HCT116 (cell line): ENCODE results near the gene TRHDE. TPM values are rescaled to one million over a fixed set of nuclear protein-coding genes. Genes with fewer than 3 reads are reported as not detected.

Experiments used
- ATAC-seq: fragments of 200-7000 bp; cut with Tn5 transposase; 2 replicates; pipeline ENCODE4 v1.9.1; 2020; ENCODE audit warnings: mild to moderate bottlenecking, moderate library complexity
- BruUV-seq: library from RNA; stranded (reverse); fragments of 400-500 nt; replicated peaks from 2 replicates; lab custom pipeline; 2021; lab: Mats Ljungman, UMichigan
- CTCF ChIA-PET: fragments of 300-600 bp; sonication (Branson Sonifier 250); formaldehyde crosslinking; loops from one replicate; lab custom pipeline; 2021; ENCODE audit warnings: antibody characterized with exemption; lab: Charles Lee
- POLR2A ChIA-PET: fragments of 300-600, 350-600 bp; sonication (Branson Sonifier 250); formaldehyde crosslinking; loops from one replicate; lab custom pipeline; 2021; ENCODE audit warnings: antibody characterized with exemption; lab: Charles Lee
- RAD21 ChIA-PET, 2 experiments: fragments of 300-600 bp; sonication (Branson Sonifier 250); formaldehyde crosslinking; loops; one replicate each; lab custom pipeline; 2023; ENCODE audit warnings: low total read pairs in 2 of 2; ENCODE audit not compliant: uncharacterized antibody in 2 of 2, unreplicated experiment in 2 of 2, low non-redundant PET in 1 of 2; lab: Charles Lee
- DNase-seq: peaks from one replicate; pipeline ENCODE4 v3.0.0-alpha.2; 2010; ENCODE audit warnings: low read depth, low spot score
- H2AFZ ChIP-seq: fragments of 200-600 bp; shearing (Covaris generic), sonication (generic); 2 replicates; pipeline ENCODE4 v1.6.1; 2017; ENCODE audit warnings: low read depth, mixed run types, mixed read lengths, antibody characterized with exemption, low read length; ENCODE audit not compliant: poor library complexity, severe bottlenecking
- H3K27ac ChIP-seq: 2 replicates; pipeline ENCODE4 v1.5.1; 2012; ENCODE audit warnings: low read depth, low read length
- H3K27me3 ChIP-seq: fragments of 200-600 bp; sonication (generic); 2 replicates; pipeline ENCODE4 v1.6.1; 2016; ENCODE audit warnings: mixed run types, low read length, mixed read lengths; ENCODE audit not compliant: insufficient read depth
- H3K36me3 ChIP-seq, 2 experiments: fragments of 200-500 bp in 1 of 2; fragments of 200-600 bp in 1 of 2; sonication (Bioruptor generic) in 1 of 2; sonication (generic) in 1 of 2; 2 replicates each; pipeline versions ENCODE4 v1.5.1 to v1.6.1; 2014 to 2016; ENCODE audit warnings: low read length in 2 of 2, inconsistent platforms in 1 of 2, mixed read lengths in 1 of 2, mixed run types in 1 of 2; ENCODE audit not compliant: insufficient read depth in 2 of 2, control insufficient read depth in 1 of 2
- H3K4me1 ChIP-seq, 2 experiments: fragments of 200-600 bp in 1 of 2; sonication (generic) in 1 of 2; 2 replicates each; pipeline versions ENCODE4 v1.5.1 to v1.6.1; 2012 to 2017; ENCODE audit warnings: low read length in 2 of 2, inconsistent platforms in 1 of 2, mild to moderate bottlenecking in 1 of 2, mixed read lengths in 1 of 2, mixed run types in 1 of 2, moderate library complexity in 1 of 2; ENCODE audit not compliant: insufficient read depth in 2 of 2, control insufficient read depth in 1 of 2
- H3K4me2 ChIP-seq: fragments of 200-600 bp; sonication (generic); 2 replicates; pipeline ENCODE4 v1.6.1; 2017; ENCODE audit warnings: mixed run types, low read length, mixed read lengths
- H3K4me3 ChIP-seq, 2 experiments: fragments of 200-600 bp in 1 of 2; sonication (generic) in 1 of 2; replicated peaks in 1 of 2; 2 replicates each; pipeline ENCODE4 v1.5.1; 2011 to 2016; ENCODE audit warnings: low read length in 2 of 2, control low read depth in 1 of 2, low read depth in 1 of 2, mild to moderate bottlenecking in 1 of 2, mixed read lengths in 1 of 2, mixed run types in 1 of 2
- H3K79me2 ChIP-seq: fragments of 200-600 bp; sonication (generic); 2 replicates; pipeline ENCODE4 v1.6.1; 2017; ENCODE audit warnings: mild to moderate bottlenecking, mixed run types, low read length, moderate library complexity, mixed read lengths; ENCODE audit not compliant: insufficient read depth
- H3K9ac ChIP-seq: fragments of 200-600 bp; sonication (generic); 2 replicates; pipeline ENCODE4 v1.6.1; 2016; ENCODE audit warnings: low read length, mixed read lengths
- H3K9me2 ChIP-seq: fragments of 200-600 bp; sonication (generic), shearing (Covaris generic); 2 replicates; pipeline ENCODE4 v1.6.1; 2017; ENCODE audit warnings: mixed run types, mild to moderate bottlenecking, moderate library complexity; ENCODE audit not compliant: insufficient read depth
- H3K9me3 ChIP-seq, 2 experiments: fragments of 200-500 bp in 1 of 2; fragments of 200-600 bp in 1 of 2; sonication (Bioruptor generic) in 1 of 2; sonication (generic) in 1 of 2; 2 replicates each; pipeline ENCODE4 v1.6.1; 2014 to 2017; ENCODE audit warnings: low read length in 2 of 2, mixed read lengths in 2 of 2, inconsistent platforms in 1 of 2, low read depth in 1 of 2, mild to moderate bottlenecking in 1 of 2, mixed run types in 1 of 2, moderate library complexity in 1 of 2; ENCODE audit not compliant: control insufficient read depth in 1 of 2, insufficient read depth in 1 of 2
- H4K20me1 ChIP-seq: fragments of 200-600 bp; sonication (generic), shearing (Covaris generic); 2 replicates; pipeline ENCODE4 v1.6.1; 2017; ENCODE audit warnings: mixed run types, mild to moderate bottlenecking, moderate library complexity; ENCODE audit not compliant: insufficient read depth
- CBX3 ChIP-seq: IDR thresholded peaks from 2 replicates; pipeline ENCODE4 v1.6.1; 2012; ENCODE audit warnings: low read depth
- CEBPB ChIP-seq: IDR thresholded peaks from 2 replicates; pipeline ENCODE4 v1.6.1; 2012; ENCODE audit warnings: low read depth
- CTCF ChIP-seq, 3 experiments: fragments of 200-600 bp in 1 of 3; sonication (generic) in 1 of 3; IDR thresholded peaks in 2 of 3; conservative IDR thresholded peaks in 1 of 3; 2 replicates each; pipeline ENCODE4 v1.5.1; 2012 to 2017; ENCODE audit warnings: low read depth in 2 of 3, low read length in 2 of 3, antibody characterized with exemption in 1 of 3, borderline replicate concordance in 1 of 3, control low read depth in 1 of 3, mild to moderate bottlenecking in 1 of 3, mixed read lengths in 1 of 3, mixed run types in 1 of 3, moderate library complexity in 1 of 3; ENCODE audit not compliant: insufficient read depth in 1 of 3
- EGR1 ChIP-seq: IDR thresholded peaks from 2 replicates; pipeline ENCODE4 v1.6.1; 2012; ENCODE audit warnings: low read depth
- ELF1 ChIP-seq: IDR thresholded peaks from 2 replicates; pipeline ENCODE4 v1.6.1; 2012; ENCODE audit warnings: low read depth, borderline replicate concordance
- EZH2 ChIP-seq: fragments of 200-600 bp; sonication (generic); IDR thresholded peaks from 2 replicates; pipeline ENCODE4 v1.6.1; 2017; ENCODE audit warnings: antibody characterized with exemption, mixed run types
- EZH2phosphoT487 ChIP-seq: fragments of 200-600 bp; IDR thresholded peaks from 2 replicates; pipeline ENCODE4 v1.6.1; 2018; ENCODE audit warnings: antibody characterized with exemption, borderline replicate concordance
- JUND ChIP-seq: IDR thresholded peaks from 2 replicates; pipeline ENCODE4 v1.6.1; 2012
- MAX ChIP-seq: IDR thresholded peaks from 2 replicates; pipeline ENCODE4 v1.6.1; 2012
- POLR2A ChIP-seq: IDR thresholded peaks from 2 replicates; pipeline ENCODE4 v1.7.0; 2011; ENCODE audit warnings: borderline replicate concordance; ENCODE audit not compliant: insufficient read depth, insufficient read length; ENCODE audit errors: extremely low read depth
- POLR2AphosphoS5 ChIP-seq: IDR thresholded peaks from 2 replicates; pipeline ENCODE4 v1.6.1; 2011; ENCODE audit warnings: mild to moderate bottlenecking, low read depth, low read length, moderate library complexity
- RAD21 ChIP-seq: IDR thresholded peaks from 2 replicates; pipeline ENCODE4 v1.6.1; 2012; ENCODE audit warnings: low read depth, mild to moderate bottlenecking
- REST ChIP-seq: IDR thresholded peaks from 2 replicates; pipeline ENCODE4 v1.6.1; 2012; ENCODE audit warnings: low read depth
- SIN3A ChIP-seq: IDR thresholded peaks from 2 replicates; pipeline ENCODE4 v1.6.1; 2012; ENCODE audit warnings: low read depth
- SP1 ChIP-seq: IDR thresholded peaks from 2 replicates; pipeline ENCODE4 v1.6.1; 2012; ENCODE audit warnings: low read depth
- SRF ChIP-seq: IDR thresholded peaks from 2 replicates; pipeline ENCODE4 v1.6.1; 2012; ENCODE audit warnings: low read depth
- TCF7L2 ChIP-seq: IDR thresholded peaks from 2 replicates; pipeline ENCODE4 v1.7.0; 2011; ENCODE audit warnings: borderline replicate concordance, inconsistent platforms; ENCODE audit not compliant: insufficient read depth, insufficient read length; ENCODE audit errors: extremely low read depth
- YY1 ChIP-seq: IDR thresholded peaks from 2 replicates; pipeline ENCODE4 v1.6.1; 2011; ENCODE audit warnings: low read length, low read depth, moderate library complexity, mild to moderate bottlenecking; ENCODE audit not compliant: insufficient replicate concordance; ENCODE audit errors: extremely low read depth
- ZBTB33 ChIP-seq: IDR thresholded peaks from 2 replicates; pipeline ENCODE4 v1.6.1; 2011; ENCODE audit warnings: mild to moderate bottlenecking, low read length, moderate library complexity; ENCODE audit not compliant: insufficient replicate concordance; ENCODE audit errors: extremely low read depth
- ZNF274 ChIP-seq: fragments of 200-500 bp; sonication (Bioruptor generic); IDR thresholded peaks from 2 replicates; pipeline ENCODE4 v1.6.1; 2014; ENCODE audit warnings: mild to moderate bottlenecking, low read depth, low read length, inconsistent platforms
- intact Hi-C: fragments of 100-400 bp; cut with micrococcal nuclease; formaldehyde crosslinking; loops from 2 replicates; pipeline ENCODE4 v1.10.0; 2022
- total RNA-seq: library from RNA; stranded (reverse); gene quantifications from one replicate; pipeline ENCODE4 v1.2.1, GENCODE V29; 2021; ENCODE audit not compliant: unreplicated experiment

The TRHDE gene
- total RNA-seq, 1 experiment from 2014 or later: 2.9 TPM

- H3K36me3 ChIP-seq: no peaks in the 10 kb centered on the region
- RAD21 ChIA-PET: no interaction called here
- no peak overlapping the region for H3K4me3 ChIP-seq
- no peak for ATAC-seq
- POLR2A ChIA-PET: no interaction called here
- no peak for DNase-seq
- no TSS peak for BruUV-seq
- no peak overlapping the region for H3K27ac ChIP-seq
- no peaks in the 10 kb centered on the region for H4K20me1 ChIP-seq
- no peaks in the 10 kb centered on the region for H3K27me3 ChIP-seq
- H3K9ac ChIP-seq: no peak overlapping the region
- no peaks in the 10 kb centered on the region for H3K4me1 ChIP-seq
- CTCF ChIA-PET: no interaction called here
- no peaks in the 10 kb centered on the region for H3K9me3 ChIP-seq
- no peak overlapping the region for H3K4me2 ChIP-seq
- no peaks in the 10 kb centered on the region for H3K9me2 ChIP-seq
- TF ChIP-seq MAX: no peak
- TF ChIP-seq JUND: no peak
- no peak for TF ChIP-seq CEBPB
- no peak for TF ChIP-seq ZBTB33
- TF ChIP-seq ZNF274: no peak
- no peak for TF ChIP-seq CBX3
- TF ChIP-seq TCF7L2: no peak
- no peak for TF ChIP-seq EGR1
- no peak for TF ChIP-seq POLR2A
- no peak for TF ChIP-seq ELF1
- no peak for TF ChIP-seq SRF
- TF ChIP-seq EZH2: no peak
- TF ChIP-seq REST: no peak
- no peak for TF ChIP-seq YY1
- TF ChIP-seq RAD21: no peak
- no peak for TF ChIP-seq CTCF (IDR thresholded peaks at IDR 0.05 in 2 of 3, conservative IDR thresholded peaks at IDR 0.05 in 1 of 3; ENCODE audit: borderline replicate concordance in 1 of 3, insufficient read depth in 1 of 3, low read depth in 2 of 3, low read length in 2 of 3)
- no peak for TF ChIP-seq SIN3A
- TF ChIP-seq EZH2phosphoT487: no peak
- no peak for TF ChIP-seq SP1
- TF ChIP-seq POLR2AphosphoS5: no peak
- TF ChIP-seq, all 23 proteins: peak for 0
- Histone ChIP-seq H3K79me2 (no peaks in the 10 kb centered on the region), H2AFZ (no peak overlapping the region)
- intact Hi-C loops: no loop called here
These were observed 422.0 kb downstream of the TRHDE start for GRCh38 chr12:72694193-72694592.
